ENCODE results near the gene NHS.

DNA sequence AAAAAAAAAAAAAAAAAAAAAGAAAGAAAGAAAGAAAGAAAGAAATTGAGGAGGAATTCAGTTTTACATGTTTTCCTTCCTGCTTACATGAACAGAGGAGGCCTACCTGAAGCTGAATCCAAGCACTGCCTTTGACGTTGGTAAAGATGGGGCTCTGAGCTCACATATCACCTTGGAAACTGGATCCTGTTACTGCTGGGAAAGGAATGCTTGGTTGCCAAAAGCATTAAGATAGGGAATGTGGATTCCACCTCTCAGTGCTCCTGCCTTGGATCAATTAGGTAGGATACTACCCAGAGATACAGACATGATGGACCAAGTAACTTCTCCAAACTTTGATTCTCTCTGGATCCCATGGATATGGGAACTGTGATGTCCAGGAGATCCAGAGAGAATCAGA is 50.6 kb downstream of the NHS start:
- TF ChIP-seq, protein P1, sequence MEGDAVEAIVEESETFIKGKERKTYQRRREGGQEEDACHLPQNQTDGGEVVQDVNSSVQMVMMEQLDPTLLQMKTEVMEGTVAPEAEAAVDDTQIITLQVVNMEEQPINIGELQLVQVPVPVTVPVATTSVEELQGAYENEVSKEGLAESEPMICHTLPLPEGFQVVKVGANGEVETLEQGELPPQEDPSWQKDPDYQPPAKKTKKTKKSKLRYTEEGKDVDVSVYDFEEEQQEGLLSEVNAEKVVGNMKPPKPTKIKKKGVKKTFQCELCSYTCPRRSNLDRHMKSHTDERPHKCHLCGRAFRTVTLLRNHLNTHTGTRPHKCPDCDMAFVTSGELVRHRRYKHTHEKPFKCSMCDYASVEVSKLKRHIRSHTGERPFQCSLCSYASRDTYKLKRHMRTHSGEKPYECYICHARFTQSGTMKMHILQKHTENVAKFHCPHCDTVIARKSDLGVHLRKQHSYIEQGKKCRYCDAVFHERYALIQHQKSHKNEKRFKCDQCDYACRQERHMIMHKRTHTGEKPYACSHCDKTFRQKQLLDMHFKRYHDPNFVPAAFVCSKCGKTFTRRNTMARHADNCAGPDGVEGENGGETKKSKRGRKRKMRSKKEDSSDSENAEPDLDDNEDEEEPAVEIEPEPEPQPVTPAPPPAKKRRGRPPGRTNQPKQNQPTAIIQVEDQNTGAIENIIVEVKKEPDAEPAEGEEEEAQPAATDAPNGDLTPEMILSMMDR (IDR thresholded peaks at IDR 0.05): no peak
- TF ChIP-seq EZH2 (IDR thresholded peaks at IDR 0.05): no peak

Measured in neural progenitor cell (in vitro differentiated cells).